Motor neuron (in vitro differentiated cells): ENCODE data around the gene GRID2. TPM values are rescaled to one million over a fixed set of nuclear protein-coding genes. Genes with fewer than 3 reads are reported as not detected.
A peak's percentile ranks its signal among the peaks of the same experiment; 100 is the strongest.

Source experiments
- ATAC-seq, 8 experiments: fragments of 200-7000 bp; cut with Tn5 transposase; replicated peaks in 6 of 8; 2 replicates each; pipeline ENCODE4 v1.8.0; 2021; ENCODE audit warnings: mild to moderate bottlenecking in 8 of 8, moderate library complexity in 8 of 8
- H3K27ac ChIP-seq, 2 donors: fragments of 250-450 bp; sonication (Bioruptor Pico); 2 replicates each; pipeline ENCODE4 v1.9.0; 2021; ENCODE audit warnings: antibody characterized with exemption in 2 of 2, mild to moderate bottlenecking in 2 of 2, moderate library complexity in 1 of 2
- H3K4me1 ChIP-seq, 2 donors: fragments of 250-450 bp; sonication (Bioruptor Pico); replicated peaks in 1 of 2; 2 replicates each; pipeline ENCODE4 v1.6.1; 2021; ENCODE audit warnings: antibody characterized with exemption in 2 of 2, mild to moderate bottlenecking in 2 of 2, moderate library complexity in 1 of 2
- H3K4me3 ChIP-seq, 5 donors: fragments of 250-450 bp; sonication (Bioruptor Pico); 2 replicates each; pipeline ENCODE4 v1.9.0; 2021; ENCODE audit warnings: antibody characterized with exemption in 5 of 5, mild to moderate bottlenecking in 5 of 5, moderate library complexity in 4 of 5
- WGBS, 10 experiments: fragments of 450-650 bp; shearing (Covaris generic); methylation state at CpG; one replicate each; pipeline ENCODE4 v1.0.0; 2022; 5-methylcytosine and 5-hydroxymethylcytosine counted together
- in situ Hi-C, 9 experiments: fragments of 400-800 bp; cut with MboI; loops; one replicate each; pipeline ENCODE4 v1.15.0; 2021; ENCODE audit warnings: low sequenced_read_pairs in 9 of 9, low pct_unique_long_range_greater_than_20kb in 2 of 9; ENCODE audit not compliant: unreplicated experiment in 9 of 9
- total RNA-seq, 8 experiments: library from RNA; unstranded; fragments of 300-600 nt; gene quantifications; 2 replicates each; pipeline versions ENCODE4 v1.2.3 to v1.2.4, GENCODE V29; 2022

Gene GRID2
- total RNA-seq: 10 to 100 TPM in 2 of 8 experiments, 1 to 10 TPM in 4, under 1 TPM in 2; 0.15 to 11.7 (median 3.8) TPM

DNA sequence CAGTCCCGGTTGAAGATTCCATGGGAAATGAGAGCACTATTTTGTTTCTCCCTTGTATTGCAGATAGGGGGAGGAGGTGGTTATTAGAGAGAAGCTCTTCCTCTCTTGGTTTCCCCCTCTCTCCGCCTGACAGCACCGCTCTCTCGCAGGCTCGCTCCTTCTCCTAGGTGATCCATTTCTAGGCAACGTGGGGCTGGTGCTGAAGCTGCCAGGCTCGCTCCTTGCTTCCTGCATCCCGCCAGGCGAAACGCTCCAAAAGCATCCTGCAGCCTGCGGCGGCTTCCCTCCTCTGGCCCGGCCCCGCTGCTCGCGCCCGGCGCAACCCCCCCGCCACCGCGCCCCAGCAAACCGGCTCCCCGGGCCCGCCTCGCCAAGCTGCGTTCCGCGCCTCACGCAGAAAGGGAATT, at the start of gene GRID2:
Gene GRID2 (plus strand): TSS at position 346 of the 407 bp plus-strand sequence.
- peaks cover 0 to 14% of the 10 kb centered on the region in 2 donors for H3K4me1 ChIP-seq
- WGBS, 10 experiments: 0 to 14% (median 0%) methylated on average over 1 to 19 of the region's 29 CpGs; no CpG with 5 or more reads in 3 of the 10 experiments
- H3K27ac ChIP-seq: peak within 1 kb of the TSS in 1 of 2 donors; percentile 88
- H3K4me3 ChIP-seq: peak within 1 kb of the TSS; percentile 53 to 77 (median 60)
- in situ Hi-C loops: loop anchor here in 1 of 9 experiments (25.0 kb wide), 1 partner anchor 1459 kb away; no protein-coding TSS in a partner anchor
- ATAC-seq: peak in 6 of 8 experiments; percentile 6 to 51 (median 32)

DNA sequence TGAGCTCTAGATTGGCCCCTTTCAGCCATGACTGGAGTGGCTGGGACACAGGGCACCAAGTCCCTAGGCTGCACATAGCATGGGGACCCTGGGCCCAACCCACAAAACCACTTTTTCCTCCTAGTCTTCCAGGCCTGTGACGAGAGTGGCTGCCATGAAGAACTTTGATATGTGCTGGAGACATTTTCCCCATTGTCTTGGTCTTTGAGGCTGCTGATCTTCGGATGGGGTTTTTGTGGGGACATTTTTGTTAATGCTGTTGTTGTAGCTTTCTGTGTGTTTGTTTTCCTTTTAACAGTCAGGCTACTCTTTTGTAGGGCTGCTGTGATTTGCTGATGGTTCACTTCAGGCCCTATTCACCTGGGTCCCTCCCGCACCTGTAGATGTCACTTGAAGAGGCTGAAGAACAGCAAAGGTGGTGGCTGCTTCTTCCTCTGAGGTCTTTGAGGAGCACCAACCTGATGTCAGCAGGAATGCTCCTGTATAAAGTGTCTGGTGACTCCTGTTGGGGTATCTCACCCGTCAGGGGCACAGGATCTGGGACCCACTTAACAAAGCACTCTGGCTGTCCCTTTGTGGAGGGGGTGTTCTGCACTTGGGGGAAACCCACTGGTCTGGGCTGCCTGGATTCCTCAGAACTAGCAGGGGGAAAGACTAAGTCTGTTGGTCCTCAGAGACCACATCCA, 49.6 kb upstream of the GRID2 start:
- H3K4me3 ChIP-seq: no peak overlapping the region
- WGBS, 10 experiments: 20 to 100% (median 78%) methylated on average over 1 to 4 of the region's 4 CpGs; no CpG with 5 or more reads in 2 of the 10 experiments

DNA sequence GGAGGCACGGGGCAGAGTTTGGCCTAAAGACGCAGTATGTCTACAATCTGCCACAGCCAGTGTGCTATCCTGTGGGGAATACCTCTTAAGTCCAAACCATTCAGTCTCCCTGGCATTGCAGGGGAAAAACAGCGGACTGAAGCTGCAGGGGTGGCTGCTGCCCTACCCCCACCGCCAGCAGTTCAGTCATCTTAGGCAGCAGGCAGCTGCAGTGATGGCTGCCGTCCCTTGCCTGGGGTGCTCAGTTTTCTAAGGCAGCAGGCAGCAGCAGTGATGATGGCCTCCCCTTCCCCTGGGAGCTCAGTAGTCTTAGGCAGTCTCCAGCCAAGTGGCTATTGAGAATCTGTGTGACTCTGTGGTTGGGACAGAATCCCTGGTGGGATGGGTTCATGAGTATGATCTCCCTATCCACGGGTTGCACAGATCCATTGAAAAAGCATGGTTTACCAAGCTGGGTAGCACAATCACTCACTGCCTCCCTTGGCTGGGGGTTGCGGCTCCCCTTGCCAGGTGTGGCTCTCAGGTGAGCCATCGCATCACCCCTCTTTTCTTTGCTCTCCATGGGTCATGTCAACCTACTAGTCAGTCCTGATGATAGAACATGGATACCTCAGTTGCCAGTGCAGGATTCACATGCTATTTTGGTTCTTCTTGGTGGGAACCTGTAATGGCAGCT, 48.9 kb upstream of the GRID2 start:
- no peak overlapping the region for H3K27ac ChIP-seq
- no peak overlapping the region for H3K4me3 ChIP-seq
- no peak for ATAC-seq
- WGBS, 10 experiments: 0 to 100% (median 77%) methylated on average over 1 to 5 of the region's 8 CpGs; no CpG with 5 or more reads in 3 of the 10 experiments
- in situ Hi-C loops: no loop called here
- no peaks in the 10 kb centered on the region for H3K4me1 ChIP-seq

More for the DNA sequence above, 49.6 kb upstream of the GRID2 start:
- no peak overlapping the region for H3K27ac ChIP-seq
- H3K4me1 ChIP-seq: no peaks in the 10 kb centered on the region
- in situ Hi-C loops: no loop called here
- no peak for ATAC-seq

DNA sequence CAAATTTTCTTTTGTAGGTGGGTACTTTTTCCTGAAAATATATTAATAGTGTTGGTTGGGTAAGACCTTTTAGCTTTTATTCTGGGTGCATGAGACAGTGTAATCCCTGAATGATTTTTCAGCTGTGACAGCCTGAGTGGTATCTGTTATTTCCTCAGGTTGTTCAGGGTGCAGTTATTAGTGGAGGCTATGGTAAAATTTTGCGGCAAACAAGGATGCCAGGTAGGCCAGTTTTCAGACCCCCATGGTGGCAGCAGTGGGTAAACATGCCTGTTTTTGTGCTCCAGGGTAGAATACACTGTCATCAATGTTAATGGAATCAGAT, 47.9 kb upstream of the GRID2 start:
- Histone ChIP-seq H3K27ac (no peak overlapping the region), H3K4me1 (no peaks in the 10 kb centered on the region), H3K4me3 (no peak overlapping the region)
- in situ Hi-C loops: no loop called here
- no peak for ATAC-seq
- 60 to 91% (median 87%) methylated on average over 1 of the region's 1 CpG; no CpG with 5 or more reads in 6 of the 10 experiments for WGBS, 10 experiments

DNA sequence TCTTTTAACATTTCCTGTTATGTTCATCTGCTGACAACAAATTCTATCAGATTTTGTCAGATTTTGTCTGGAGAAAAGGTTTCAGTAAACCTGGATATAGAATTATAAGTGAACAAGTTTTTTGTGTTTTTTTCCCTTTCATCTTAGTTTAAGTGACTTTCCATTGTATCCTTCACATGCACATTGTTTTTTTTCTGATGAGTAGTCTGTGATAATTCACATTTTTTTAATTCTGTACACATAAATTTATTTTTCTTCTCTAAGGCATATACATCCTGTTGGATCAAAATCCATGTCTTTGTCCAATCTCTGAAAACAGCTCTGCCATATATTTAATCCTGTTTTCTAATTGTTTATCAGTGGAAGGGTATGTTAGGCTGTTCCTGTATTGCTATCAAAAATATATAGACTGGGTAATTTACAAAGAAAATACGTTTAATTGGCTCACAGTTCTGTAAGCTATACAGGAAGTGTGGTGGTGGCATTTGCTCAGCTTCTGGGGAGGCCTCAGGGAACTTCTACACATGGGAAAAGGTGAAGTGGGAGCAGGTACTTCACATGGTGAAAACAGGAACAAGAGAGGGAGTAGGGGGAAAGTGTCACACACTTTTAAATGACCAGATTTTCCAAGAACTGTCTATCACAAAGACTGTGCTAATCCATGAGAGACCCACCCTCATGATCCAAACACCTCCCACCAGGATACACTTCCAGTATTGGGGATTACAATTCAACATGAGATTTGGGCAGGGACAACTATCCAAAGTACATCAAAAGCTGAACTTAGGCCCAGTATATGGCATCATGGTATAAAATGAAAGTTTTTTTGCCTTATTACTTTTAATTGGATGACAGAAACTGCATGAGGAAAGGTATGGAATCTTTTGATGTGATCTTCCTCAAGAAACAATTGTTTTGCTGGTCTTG, 45.6 kb upstream of the GRID2 start:
- Histone ChIP-seq H3K4me1 (no peaks in the 10 kb centered on the region), H3K4me3 (no peak overlapping the region), H3K27ac (no peak overlapping the region)
- in situ Hi-C loops: no loop called here
- WGBS, 10 experiments: 0 to 29% (median 20%) methylated on average over 1 of the region's 1 CpG; no CpG with 5 or more reads in 5 of the 10 experiments
- no peak for ATAC-seq

DNA sequence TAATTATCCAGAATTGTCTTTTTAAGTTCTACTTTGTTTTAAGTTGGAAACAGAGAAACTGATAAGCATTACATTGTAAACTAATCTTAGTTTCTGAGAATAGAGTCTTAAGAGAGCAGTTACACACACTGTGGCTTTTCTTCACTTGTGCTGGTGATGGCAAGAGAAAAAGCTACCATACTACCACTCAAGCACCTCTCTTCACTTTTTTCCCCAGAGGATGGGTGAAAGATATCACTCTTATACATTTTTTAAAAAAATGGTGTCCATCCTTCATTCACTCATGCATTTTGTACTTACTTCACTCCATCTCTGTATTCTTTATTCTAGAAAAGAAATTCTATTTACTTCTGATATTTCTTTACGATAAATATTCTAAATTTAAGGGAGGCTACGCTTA, 42.5 kb upstream of the GRID2 start:
- Histone ChIP-seq H3K4me3 (no peak overlapping the region), H3K4me1 (no peaks in the 10 kb centered on the region), H3K27ac (no peak overlapping the region)
- 33 to 100% (median 62%) methylated on average over 2 of the region's 2 CpGs; no CpG with 5 or more reads in 2 of the 10 experiments for WGBS, 10 experiments
- in situ Hi-C loops: no loop called here
- no peak for ATAC-seq

DNA sequence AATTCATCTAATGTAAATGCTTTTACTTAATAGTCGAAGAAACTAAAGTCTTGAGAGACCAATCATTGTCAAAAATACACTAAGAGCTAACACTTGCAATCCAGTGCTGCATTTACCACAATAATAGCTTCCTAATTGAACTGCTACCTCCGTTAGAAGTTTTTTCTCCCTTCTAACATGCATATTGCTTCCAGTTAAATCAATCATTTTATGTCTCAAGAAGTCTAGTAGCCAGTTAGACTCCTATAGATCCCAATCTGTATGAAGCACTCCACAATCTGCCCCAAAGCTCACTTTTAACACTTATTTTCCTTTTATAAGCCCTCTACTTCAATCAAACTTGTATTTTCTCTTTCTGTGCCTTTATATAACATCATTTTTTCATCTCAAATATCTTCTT, 41.4 kb upstream of the GRID2 start:
- no peak for ATAC-seq
- in situ Hi-C loops: no loop called here
- Histone ChIP-seq H3K4me3 (no peak overlapping the region), H3K4me1 (no peaks in the 10 kb centered on the region), H3K27ac (no peak overlapping the region)
- 0 to 89% (median 25%) methylated on average over 1 to 2 of the region's 2 CpGs for WGBS, 10 experiments

DNA sequence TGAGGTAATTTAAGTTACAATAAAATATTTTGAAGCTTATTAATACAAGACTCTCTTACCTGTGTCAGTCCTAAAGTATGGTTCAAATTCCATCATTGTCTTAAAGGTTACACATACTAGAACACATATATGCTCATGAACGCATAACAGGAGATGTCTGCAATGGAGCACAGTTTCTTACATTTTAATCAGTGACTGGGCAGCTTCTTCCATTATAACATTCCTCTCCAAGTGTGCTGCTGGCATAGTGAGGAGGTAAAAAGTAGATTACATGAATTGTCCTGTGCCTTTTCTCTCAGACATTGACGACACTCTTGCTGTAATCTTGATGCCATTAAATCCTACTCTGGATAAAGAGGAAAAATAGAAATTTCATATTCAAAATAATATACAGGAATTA, 40.8 kb upstream of the GRID2 start:
- in situ Hi-C loops: no loop called here
- H3K4me3 ChIP-seq: no peak overlapping the region
- 21 to 95% (median 78%) methylated on average over 1 to 2 of the region's 2 CpGs; no CpG with 5 or more reads in 1 of the 10 experiments for whole genome bisulfite sequencing, 10 experiments
- no peak for ATAC-seq
- H3K4me1 ChIP-seq: no peaks in the 10 kb centered on the region
- H3K27ac ChIP-seq: no peak overlapping the region

DNA sequence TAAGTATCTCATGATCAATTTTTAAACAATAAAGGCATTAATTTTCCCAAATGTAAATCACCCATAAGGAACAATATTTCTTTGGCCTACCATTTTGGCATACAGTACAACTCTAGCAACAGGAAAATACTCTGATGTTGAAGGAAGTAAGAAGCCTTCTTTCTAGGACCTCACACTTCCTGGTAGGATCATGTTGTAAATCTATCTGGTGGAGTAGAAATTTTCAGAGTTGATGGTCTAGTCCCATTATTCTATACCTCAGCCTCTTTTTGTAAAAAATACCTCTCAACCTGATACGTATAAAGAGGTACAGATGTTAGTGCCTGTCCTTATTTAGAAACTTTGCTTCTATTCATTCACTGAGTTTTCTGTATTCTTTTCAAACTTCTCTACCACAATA, 40.2 kb upstream of the GRID2 start:
- no peak overlapping the region for H3K4me3 ChIP-seq

DNA sequence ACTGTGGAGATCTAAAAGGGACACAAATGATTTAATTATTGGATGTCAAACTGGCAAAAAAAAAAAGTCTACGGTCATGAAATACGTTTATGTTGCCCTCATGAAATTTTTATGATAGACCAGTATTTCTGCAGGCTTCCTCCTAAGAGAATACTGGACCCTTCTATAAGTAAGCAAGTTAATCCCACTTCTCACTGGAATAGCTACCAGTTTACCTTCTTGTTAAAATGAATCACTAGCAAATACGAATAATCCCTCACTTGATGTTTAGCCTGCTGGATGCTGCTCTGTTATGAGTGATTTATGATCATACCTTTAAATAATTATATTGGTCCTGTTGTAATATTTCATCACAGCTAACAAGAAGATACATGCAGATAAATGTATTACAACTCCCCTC, 39.6 kb upstream of the GRID2 start:
- no peak for ATAC-seq
- WGBS, 10 experiments: 4 to 100% (median 70%) methylated on average over 1 to 3 of the region's 3 CpGs
- in situ Hi-C loops: no loop called here
- H3K4me1 ChIP-seq: no peaks in the 10 kb centered on the region
- H3K27ac ChIP-seq: no peak overlapping the region
- no peak overlapping the region for H3K4me3 ChIP-seq

More for the DNA sequence above, 40.2 kb upstream of the GRID2 start:
- in situ Hi-C loops: no loop called here
- 22 to 100% (median 83%) methylated on average over 1 of the region's 1 CpG; no CpG with 5 or more reads in 1 of the 10 experiments for WGBS, 10 experiments
- no peaks in the 10 kb centered on the region for H3K4me1 ChIP-seq
- H3K27ac ChIP-seq: no peak overlapping the region
- ATAC-seq: no peak

DNA sequence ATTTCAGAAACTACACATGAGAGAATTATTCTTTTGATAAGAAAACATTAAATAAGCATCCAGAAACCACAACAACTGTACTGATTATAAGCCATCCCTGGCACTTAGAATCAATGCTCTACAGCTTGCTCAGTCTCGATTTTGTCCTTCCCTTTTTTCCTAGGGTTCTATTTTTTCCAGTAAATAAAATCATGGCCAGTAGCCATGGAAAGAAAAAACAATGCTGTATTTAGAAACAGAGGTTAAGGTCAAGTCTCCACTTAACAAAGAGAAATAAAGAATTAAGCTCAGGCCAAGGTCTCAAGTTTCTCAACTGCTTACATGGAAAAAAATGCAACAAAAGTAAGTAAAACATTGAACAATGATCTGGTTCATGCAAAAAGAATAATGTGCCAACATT, 38.7 kb upstream of the GRID2 start:
- H3K27ac ChIP-seq: no peak overlapping the region
- no peak overlapping the region for H3K4me3 ChIP-seq
- WGBS, 10 experiments: 0 to 86% (median 40%) methylated on average over 1 of the region's 1 CpG; no CpG with 5 or more reads in 1 of the 10 experiments
- no peak for ATAC-seq
- in situ Hi-C loops: no loop called here
- H3K4me1 ChIP-seq: no peaks in the 10 kb centered on the region

DNA sequence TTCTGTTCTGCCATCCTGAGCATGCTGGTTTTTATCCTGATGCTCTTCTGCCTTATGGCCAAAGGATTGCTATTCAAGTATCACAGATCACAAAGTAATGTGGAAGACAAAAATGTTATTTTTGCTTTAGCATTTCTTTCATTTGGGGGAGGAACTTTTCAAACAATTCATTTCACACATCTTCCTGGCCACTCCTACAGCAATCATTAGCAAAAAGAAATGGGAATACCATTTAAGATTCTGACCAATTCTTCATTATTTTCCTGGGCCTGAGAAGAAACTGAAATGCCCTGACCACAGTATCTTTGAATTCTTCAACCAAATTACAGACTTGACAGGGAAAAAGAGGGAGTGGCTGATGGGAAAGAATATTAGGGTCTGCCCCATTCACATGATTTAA, 38.0 kb upstream of the GRID2 start:
- no peak overlapping the region for H3K27ac ChIP-seq
- no peak for ATAC-seq
- H3K4me3 ChIP-seq: no peak overlapping the region
- no peaks in the 10 kb centered on the region for H3K4me1 ChIP-seq
- in situ Hi-C loops: no loop called here

DNA sequence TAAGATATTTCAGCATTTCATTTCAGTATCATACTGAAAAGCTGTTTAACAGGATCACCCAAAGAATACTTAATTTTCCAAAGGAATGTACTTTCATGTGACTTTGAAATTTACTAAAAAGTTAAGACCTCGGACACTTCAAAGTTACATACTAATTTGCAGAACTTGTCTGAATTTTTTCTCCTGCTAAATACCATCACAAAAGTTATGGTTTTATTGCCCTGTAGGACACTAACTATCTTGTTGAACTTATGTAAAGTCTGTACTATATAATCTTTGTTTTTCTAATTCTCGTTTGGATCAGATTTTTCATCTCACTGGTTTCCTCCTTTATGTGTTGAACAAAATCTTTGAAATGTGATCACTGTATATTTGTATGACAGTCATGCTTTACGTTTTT, 37.2 kb upstream of the GRID2 start:
- ATAC-seq: no peak
- in situ Hi-C loops: no loop called here
- Histone ChIP-seq H3K4me3 (no peak overlapping the region), H3K27ac (no peak overlapping the region), H3K4me1 (no peaks in the 10 kb centered on the region)
- 2 to 92% (median 67%) methylated on average over 2 to 3 of the region's 3 CpGs for WGBS, 10 experiments
